Tibial nerve (tissue), 4 donors: ENCODE results near the gene ANGPTL2. TPM values are rescaled to one million over a fixed set of nuclear protein-coding genes. Genes with fewer than 3 reads are reported as not detected.

ENCODE experiments used
- DNase-seq, 2 donors: peaks; one replicate each; pipeline ENCODE4 v3.0.0-alpha.2; 2019; ENCODE audit warnings: low spot score in 2 of 2
- H3K27ac ChIP-seq, 4 donors: fragments of 200-600 bp; sonication (generic) in 3 of 4; one replicate each; pipeline ENCODE4 v1.5.1; 2017 to 2019; ENCODE audit warnings: mild to moderate bottlenecking in 1 of 4
- H3K27me3 ChIP-seq, 2 donors: fragments of 200-600 bp; sonication (generic) in 1 of 2; one replicate each; pipeline versions ENCODE4 v1.5.1 to v1.6.0; 2017 to 2019
- H3K36me3 ChIP-seq, 3 donors: fragments of 200-600 bp; sonication (generic); one replicate each; pipeline ENCODE4 v1.5.1; 2018 to 2019
- H3K4me1 ChIP-seq, 4 donors: fragments of 200-600 bp; sonication (generic) in 3 of 4; one replicate each; pipeline ENCODE4 v1.5.1; 2017 to 2019
- H3K4me3 ChIP-seq, 4 donors: fragments of 200-600 bp; sonication (generic) in 3 of 4; one replicate each; pipeline ENCODE4 v1.5.1; 2017 to 2019; ENCODE audit warnings: mild to moderate bottlenecking in 1 of 4, moderate library complexity in 1 of 4
- H3K9me3 ChIP-seq, 4 donors: fragments of 200-600 bp; sonication (generic) in 3 of 4; one replicate each; pipeline ENCODE4 v1.5.1; 2017 to 2019
- CTCF ChIP-seq, 5 experiments: fragments of 200-600 bp in 3 of 5; fragments of 450-650 bp in 2 of 5; sonication (generic) in 3 of 5; IDR thresholded peaks; one replicate each; pipeline ENCODE4 v1.5.1; 2016 to 2019; ENCODE audit warnings: antibody characterized with exemption in 5 of 5, mild to moderate bottlenecking in 3 of 5, moderate library complexity in 2 of 5
- EP300 ChIP-seq, 2 donors: sonication (generic); formaldehyde crosslinking; IDR thresholded peaks; one replicate each; pipeline ENCODE4 v1.6.1; 2017; ENCODE audit warnings: antibody characterized with exemption in 2 of 2, mild to moderate bottlenecking in 1 of 2
- POLR2A ChIP-seq, 2 donors: fragments of 450-650 bp; IDR thresholded peaks; one replicate each; pipeline ENCODE4 v1.6.1; 2017; ENCODE audit warnings: antibody characterized with exemption in 2 of 2, mild to moderate bottlenecking in 2 of 2, moderate library complexity in 2 of 2
- WGBS, 2 donors: methylation state at CpG; one replicate each; pipeline ENCODE4 v1.1.5; 2018; 5-methylcytosine and 5-hydroxymethylcytosine counted together
- total RNA-seq, 4 donors: library from RNA; depleted of rRNA; stranded (reverse); fragments of >200 nt; gene quantifications; one replicate each; pipeline ENCODE4 v1.1.0, GENCODE V29; 2016

ANGPTL2 gene
- total RNA-seq, 4 donors from 2014 or later = 34.5 to 64.1 (median 47.1) TPM

- peaks cover 0 to 36% (median 12%) of the 10 kb centered on the region in 4 donors for H3K4me1 ChIP-seq
- no peaks in the 10 kb centered on the region for H3K9me3 ChIP-seq
- no peak overlapping the region for H3K27ac ChIP-seq
Measured at GRCh38 chr9:127055745-127056402, 66.6 kb downstream of the ANGPTL2 start.

DNA sequence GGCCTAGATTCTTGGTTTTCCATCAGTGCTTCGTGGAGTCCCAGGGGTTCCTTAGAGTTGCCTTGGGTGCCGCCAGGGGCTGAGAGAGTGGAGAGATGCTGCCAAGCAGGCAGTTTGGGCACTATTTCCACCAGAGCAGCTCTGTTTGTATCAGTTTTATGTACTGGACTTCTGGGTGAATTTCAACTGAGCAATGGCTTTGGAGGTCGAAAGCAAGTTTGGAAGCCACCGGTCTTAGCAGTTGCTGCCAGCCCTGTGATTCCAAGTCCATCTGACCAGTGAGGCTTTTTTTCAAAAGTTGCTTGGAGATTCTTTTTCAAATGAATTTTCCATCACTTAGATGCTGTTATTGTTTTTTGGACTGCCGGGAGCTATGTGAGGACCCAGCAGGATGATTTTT is 68.5 kb downstream of the ANGPTL2 start:
- H3K36me3 ChIP-seq = no peaks in the 10 kb centered on the region
- 65 to 67% methylated on average over 5 of the region's 5 CpGs for WGBS, 2 donors
- no peaks in the 10 kb centered on the region for H3K9me3 ChIP-seq
- no peak for DNase-seq
- H3K27ac ChIP-seq = peak overlapping the region in 3 of 4 donors; percentile 34 to 74 (median 72)
- H3K27me3 ChIP-seq = peaks cover 0 to 3% of the 10 kb centered on the region in 2 donors
- H3K4me1 ChIP-seq = peaks cover 0 to 35% (median 10%) of the 10 kb centered on the region in 4 donors
- no peak overlapping the region for H3K4me3 ChIP-seq
- TF ChIP-seq CTCF (IDR thresholded peaks at IDR 0.05) (no peak), EP300 (IDR thresholded peaks at IDR 0.05) (no peak), POLR2A (IDR thresholded peaks at IDR 0.05) (no peak)

More at GRCh38 chr9:127055745-127056402, 66.6 kb downstream of the ANGPTL2 start:
- Histone ChIP-seq H3K36me3 (no peaks in the 10 kb centered on the region), H3K27me3 (peaks cover 0 to 3% of the 10 kb centered on the region in 2 donors), H3K4me3 (no peak overlapping the region)
- no peak for TF ChIP-seq POLR2A (IDR thresholded peaks at IDR 0.05)
- TF ChIP-seq EP300 (IDR thresholded peaks at IDR 0.05) = no peak
- TF ChIP-seq CTCF (IDR thresholded peaks at IDR 0.05) = no peak
- DNase-seq = no peak

DNA sequence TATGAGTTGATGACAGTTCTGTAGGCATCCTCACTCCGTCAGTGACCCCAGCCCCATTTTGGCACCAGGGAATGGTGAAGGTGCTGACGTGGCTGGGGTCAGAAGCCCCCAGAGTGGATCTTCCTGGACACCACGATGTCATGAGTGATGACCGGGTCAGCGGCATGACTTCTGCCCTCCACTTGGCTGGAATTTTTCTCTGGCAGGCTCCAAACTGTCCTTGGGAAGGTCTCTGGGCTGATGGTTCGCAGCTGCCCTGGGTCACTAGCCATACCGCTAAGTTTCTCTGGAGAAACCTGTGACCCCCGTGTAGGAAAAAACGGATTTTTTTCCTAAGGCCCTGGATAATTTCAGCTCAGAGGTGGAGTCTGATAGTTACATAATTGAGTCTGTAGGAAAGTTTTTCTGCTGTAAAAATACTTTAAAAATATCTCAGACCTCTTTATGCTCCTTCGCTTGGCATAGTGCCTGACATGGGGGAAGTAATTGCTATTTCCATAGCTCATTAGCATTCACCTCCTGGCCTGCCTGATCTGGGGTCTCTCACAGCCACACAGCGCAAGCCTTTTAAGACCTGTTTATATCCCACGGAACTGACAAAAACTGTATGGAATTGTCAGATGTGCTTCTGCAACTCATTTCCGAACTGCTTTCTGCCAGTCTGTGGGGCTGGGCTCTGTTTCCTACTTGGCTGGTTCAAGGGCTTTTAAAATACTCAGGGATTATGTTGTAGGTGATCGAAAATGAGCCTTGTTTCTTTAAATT is 69.2 kb downstream of the ANGPTL2 start:
- H3K27me3 ChIP-seq = peaks cover 0 to 3% of the 10 kb centered on the region in 2 donors
- TF ChIP-seq CTCF (IDR thresholded peaks at IDR 0.05) = no peak
- no peak for TF ChIP-seq POLR2A (IDR thresholded peaks at IDR 0.05)
- no peak for TF ChIP-seq EP300 (IDR thresholded peaks at IDR 0.05)
- H3K36me3 ChIP-seq = no peaks in the 10 kb centered on the region
- no peak for DNase-seq
- peak overlapping the region; percentile 34 to 74 (median 64) for H3K27ac ChIP-seq
- 42 to 44% methylated on average over 12 to 14 of the region's 14 CpGs for WGBS, 2 donors
- peaks cover 0 to 37% (median 13%) of the 10 kb centered on the region in 4 donors for H3K4me1 ChIP-seq
- H3K9me3 ChIP-seq = no peaks in the 10 kb centered on the region
- no peak overlapping the region for H3K4me3 ChIP-seq

DNA sequence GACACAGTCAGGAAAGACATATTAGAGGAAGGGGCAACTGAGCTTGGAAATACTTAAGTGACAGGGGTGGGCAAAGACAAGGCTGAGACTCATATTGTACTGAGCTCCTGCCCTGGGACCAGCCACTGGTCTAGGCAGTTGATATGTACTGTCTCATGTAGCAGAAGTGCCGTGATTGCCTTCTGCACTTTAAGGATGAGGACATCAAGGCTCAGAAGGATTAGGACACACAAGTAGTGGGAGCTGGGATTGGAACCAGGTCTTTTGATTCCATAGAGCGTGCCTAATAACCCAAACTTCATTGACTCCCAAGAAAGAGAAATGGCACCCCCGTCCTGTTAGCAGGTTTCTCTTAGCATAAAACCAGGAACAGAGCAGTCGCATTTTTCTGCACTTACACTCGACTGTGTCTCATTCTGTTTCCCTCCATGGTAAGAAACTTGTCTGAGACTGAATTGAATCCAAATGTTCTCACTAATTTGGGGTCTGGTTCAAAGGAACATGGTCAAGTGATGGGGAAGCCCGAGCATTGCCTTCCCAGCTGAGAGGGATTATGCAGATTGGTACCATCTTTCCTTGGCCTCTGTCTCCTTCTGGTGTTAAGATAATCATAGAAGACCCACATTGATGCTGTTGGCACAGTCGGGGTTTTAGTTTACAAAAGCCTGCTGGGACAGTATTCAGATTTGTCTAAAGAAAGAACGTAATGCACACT is 70.4 kb downstream of the ANGPTL2 start:
- peak overlapping the region in 2 of 4 donors; percentile 2 to 72 for H3K27ac ChIP-seq
- no peaks in the 10 kb centered on the region for H3K36me3 ChIP-seq
- WGBS, 2 donors = 68 to 77% methylated on average over 8 of the region's 8 CpGs
- no peak for DNase-seq
- H3K9me3 ChIP-seq = no peaks in the 10 kb centered on the region
- peaks cover 0 to 39% (median 13%) of the 10 kb centered on the region in 4 donors for H3K4me1 ChIP-seq
- TF ChIP-seq CTCF (IDR thresholded peaks at IDR 0.05) (no peak), POLR2A (IDR thresholded peaks at IDR 0.05) (no peak), EP300 (IDR thresholded peaks at IDR 0.05) (no peak)
- H3K4me3 ChIP-seq = no peak overlapping the region
- H3K27me3 ChIP-seq = peaks cover 0 to 3% of the 10 kb centered on the region in 2 donors
